WERI-Rb-1 (cell line): ENCODE results near the gene COX11.

Experiments used
- DNase-seq: peaks from one replicate; pipeline ENCODE4 v3.0.0-alpha.2; 2020
- H3K27ac ChIP-seq: fragments of 250-450 bp; sonication (Bioruptor Pico); 2 replicates; pipeline ENCODE4 v1.5.1; 2020; ENCODE audit warnings: mild to moderate bottlenecking, moderate library complexity
- H3K27me3 ChIP-seq: fragments of 250-450 bp; sonication (Bioruptor Pico); 2 replicates; pipeline ENCODE4 v1.5.1; 2021; ENCODE audit warnings: mild to moderate bottlenecking, low read depth, moderate library complexity; ENCODE audit not compliant: insufficient read depth, severe bottlenecking
- H3K36me3 ChIP-seq: fragments of 250-450 bp; sonication (Bioruptor Pico); 2 replicates; pipeline ENCODE4 v1.5.1; 2020; ENCODE audit warnings: mild to moderate bottlenecking, moderate library complexity
- H3K4me3 ChIP-seq: 2 replicates; pipeline ENCODE4 v1.5.1; 2011; ENCODE audit warnings: low read depth, mild to moderate bottlenecking, control low read depth, low read length
- H3K9me3 ChIP-seq: fragments of 250-450 bp; sonication (Bioruptor Pico); 2 replicates; pipeline ENCODE4 v1.5.1; 2021; ENCODE audit warnings: mild to moderate bottlenecking, moderate library complexity; ENCODE audit not compliant: severe bottlenecking
- CTCF ChIP-seq: IDR thresholded peaks from 2 replicates; pipeline ENCODE4 v1.5.1; 2011; ENCODE audit warnings: low read depth, mild to moderate bottlenecking, control low read depth, inconsistent platforms, low read length

Gene COX11

DNA sequence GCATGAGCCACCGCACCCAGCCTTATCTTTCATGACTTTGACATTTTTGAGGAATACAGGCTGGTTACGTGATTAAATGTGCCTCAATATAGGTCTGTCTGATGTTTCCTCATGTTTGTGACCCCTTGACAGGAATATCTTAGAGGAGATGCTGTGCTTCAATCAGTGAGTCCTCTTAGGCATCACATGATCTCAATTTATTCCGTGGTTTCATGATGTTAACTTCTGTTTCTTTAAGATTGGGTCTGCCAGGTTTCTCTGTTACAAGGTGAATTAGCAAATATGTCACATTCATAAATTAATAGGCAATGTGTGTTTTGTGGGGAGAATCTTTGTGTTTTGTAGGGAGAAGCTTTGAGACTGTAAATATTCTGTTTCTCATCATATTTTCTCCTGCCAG is 3.4 kb upstream of the COX11 start:
- TF ChIP-seq CTCF: no peak
- Histone ChIP-seq H3K27me3 (no peaks in the 10 kb centered on the region), H3K4me3 (no peak overlapping the region), H3K9me3 (no peaks in the 10 kb centered on the region), H3K36me3 (peaks cover 4% of the 10 kb centered on the region), H3K27ac (no peak overlapping the region)
- DNase-seq: no peak

DNA sequence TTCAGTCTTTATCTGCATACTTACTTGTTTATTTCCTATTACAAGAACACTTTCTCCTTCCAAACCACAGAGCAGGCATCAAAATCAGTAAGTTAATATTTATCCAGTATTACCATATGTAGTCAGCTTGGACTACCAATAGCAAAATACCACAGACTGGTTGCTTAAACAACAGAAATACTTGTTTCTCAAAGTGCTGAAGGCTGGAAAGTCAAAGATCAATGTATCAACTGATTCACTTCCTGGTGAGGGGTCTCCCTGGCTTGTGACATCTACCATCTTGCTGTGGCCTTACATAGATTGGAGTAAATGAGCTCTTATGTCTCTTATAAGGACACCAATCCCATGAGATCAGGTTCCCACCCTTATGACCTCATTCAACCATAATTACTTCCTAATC is 2.7 kb upstream of the COX11 start:
- no peaks in the 10 kb centered on the region for H3K27me3 ChIP-seq
- DNase-seq: no peak
- no peak overlapping the region for H3K4me3 ChIP-seq
- no peak overlapping the region for H3K27ac ChIP-seq
- H3K36me3 ChIP-seq: peaks cover 10% of the 10 kb centered on the region
- no peaks in the 10 kb centered on the region for H3K9me3 ChIP-seq
- TF ChIP-seq CTCF: no peak

DNA sequence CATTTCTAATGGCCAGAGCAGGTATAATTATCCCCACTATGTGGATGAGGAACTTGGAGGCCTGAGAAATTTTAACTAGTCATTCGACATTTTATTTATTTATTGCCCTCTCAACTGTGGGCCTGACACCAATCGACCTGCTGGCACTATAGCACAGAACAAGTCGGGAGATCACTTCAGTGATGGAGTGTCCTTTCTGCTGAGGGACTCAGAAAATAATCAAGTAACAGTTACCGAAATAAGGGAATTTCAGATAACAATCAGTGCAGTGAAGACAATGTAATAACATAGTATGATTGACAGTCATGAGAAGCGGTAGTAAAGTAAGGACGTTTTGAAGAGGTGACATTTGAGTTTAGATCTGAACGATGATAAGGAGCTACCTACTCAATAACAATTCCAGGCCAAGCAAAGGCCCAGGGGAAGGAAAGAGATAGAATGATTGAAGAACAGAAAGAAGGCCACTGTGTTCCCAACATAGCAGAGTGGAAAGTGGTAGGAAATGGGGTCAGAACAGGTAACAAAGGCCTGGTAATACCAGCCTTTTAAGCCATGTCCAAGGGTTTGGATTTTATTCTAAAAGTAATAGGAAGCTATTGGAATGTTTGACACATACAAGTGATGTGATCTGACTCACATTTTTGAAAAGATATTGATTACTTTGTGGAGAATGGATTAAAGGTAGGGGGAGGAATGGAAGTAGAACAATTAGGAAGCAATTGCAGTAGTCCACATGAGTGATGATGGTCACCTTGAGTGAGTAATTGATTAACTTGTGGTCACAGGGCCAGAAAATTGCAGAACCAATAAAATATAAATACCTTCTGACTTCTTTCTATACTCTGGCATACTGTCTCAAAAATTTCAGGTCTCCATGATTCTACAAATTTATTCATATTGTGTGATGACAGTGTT is 1.5 kb upstream of the COX11 start:
- no peaks in the 10 kb centered on the region for H3K9me3 ChIP-seq
- peaks cover 21% of the 10 kb centered on the region for H3K36me3 ChIP-seq
- DNase-seq: no peak
- no peak overlapping the region for H3K27ac ChIP-seq
- TF ChIP-seq CTCF: no peak
- peak overlapping the region; percentile 98 for H3K4me3 ChIP-seq
- no peaks in the 10 kb centered on the region for H3K27me3 ChIP-seq

DNA sequence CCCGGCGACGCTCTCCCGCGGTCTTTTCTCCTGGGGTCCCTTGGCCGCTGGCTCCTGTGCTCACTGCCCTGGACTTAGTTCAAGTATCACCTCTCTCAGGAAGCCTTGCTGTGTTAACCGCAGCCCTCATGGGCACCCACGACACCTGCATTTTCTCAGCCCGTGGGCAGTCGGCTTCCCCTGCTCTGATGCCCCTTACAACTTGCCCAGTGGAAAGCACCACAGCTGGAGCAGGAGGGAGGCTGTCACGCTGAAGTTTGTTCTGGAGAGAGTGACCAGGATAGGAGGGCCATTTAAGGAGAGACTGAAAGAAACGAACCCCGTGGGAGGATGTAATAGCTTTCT is 506 bp upstream of the COX11 start:
- H3K36me3 ChIP-seq: peaks cover 31% of the 10 kb centered on the region
- no peak for TF ChIP-seq CTCF
- H3K9me3 ChIP-seq: no peaks in the 10 kb centered on the region
- H3K27me3 ChIP-seq: no peaks in the 10 kb centered on the region
- H3K4me3 ChIP-seq: peak overlapping the region; percentile 98
- no peak for DNase-seq
- peak overlapping the region; percentile 86 for H3K27ac ChIP-seq

- DNase-seq: peak; percentile 77
- peak overlapping the region; percentile 86 for H3K27ac ChIP-seq
- H3K4me3 ChIP-seq: peak overlapping the region; percentile 98
- peak; percentile 57 for TF ChIP-seq CTCF
- peaks cover 43% of the 10 kb centered on the region for H3K36me3 ChIP-seq
- H3K27me3 ChIP-seq: no peaks in the 10 kb centered on the region
- H3K9me3 ChIP-seq: no peaks in the 10 kb centered on the region
These were observed 713 bp downstream of the COX11 start for GRCh38 chr17:54967621-54968261.
